Left ventricle myocardium inferior (tissue), 1 donor: ENCODE data around the gene GPHA2. TPM values are rescaled to one million over a fixed set of nuclear protein-coding genes. Genes with fewer than 3 reads are reported as not detected.

Experiments
- DNase-seq: peaks from one replicate; pipeline ENCODE4 v3.0.0-alpha.2; 2020
- H3K27ac ChIP-seq: fragments of 200-600 bp; replicated peaks from 2 replicates; pipeline ENCODE4 v1.8.0; 2021
- H3K27me3 ChIP-seq: fragments of 200-600 bp; 2 replicates; pipeline ENCODE4 v1.8.0; 2021; ENCODE audit warnings: low read depth
- H3K36me3 ChIP-seq: fragments of 200-600 bp; 2 replicates; pipeline ENCODE4 v1.8.0; 2021
- H3K4me1 ChIP-seq: fragments of 200-600 bp; 2 replicates; pipeline ENCODE4 v1.8.0; 2021
- H3K4me3 ChIP-seq: fragments of 200-600 bp; 2 replicates; pipeline ENCODE4 v1.8.0; 2021; ENCODE audit warnings: mild to moderate bottlenecking, moderate library complexity
- H3K9me3 ChIP-seq: fragments of 200-600 bp; replicated peaks from 2 replicates; pipeline ENCODE4 v1.8.0; 2021
- CTCF ChIP-seq: fragments of 200-600 bp; IDR thresholded peaks from 2 replicates; pipeline ENCODE4 v1.8.0; 2021; ENCODE audit warnings: antibody characterized with exemption, mild to moderate bottlenecking, borderline replicate concordance
- intact Hi-C: fragments of 100-400 bp; cut with micrococcal nuclease; formaldehyde crosslinking; loops from one replicate; pipeline ENCODE4 v1.11.0; 2022
- total RNA-seq: library from RNA; stranded (reverse); fragmentation: NEBNext Ultra II Directional; extraction: Animal tissue kit (Norgen Biotek cat#: 25700); gene quantifications from one replicate; pipeline ENCODE4 v1.2.1, GENCODE V29; 2021
- donor health status: DM: no; HTN: yes; CAD: no; lungs with severe emphysema.

Gene GPHA2
- total RNA-seq, 1 donor from 2014 or later, result not detected

- no peak for DNase-seq
- Histone ChIP-seq H3K9me3 (no peaks in the 10 kb centered on the region), H3K36me3 (peaks cover 73% of the 10 kb centered on the region), H3K27ac (no peak overlapping the region), H3K27me3 (no peaks in the 10 kb centered on the region), H3K4me1 (peaks cover 16% of the 10 kb centered on the region), H3K4me3 (no peak overlapping the region)
- intact Hi-C loops, result no loop called here
- TF ChIP-seq CTCF, result no peak
Observed at GRCh38 chr11:64898076-64898445, 37.6 kb downstream of the GPHA2 start.

- no peak for DNase-seq
- Histone ChIP-seq H3K27me3 (no peaks in the 10 kb centered on the region), H3K9me3 (no peaks in the 10 kb centered on the region), H3K4me3 (no peak overlapping the region), H3K27ac (no peak overlapping the region), H3K4me1 (peaks cover 21% of the 10 kb centered on the region), H3K36me3 (peaks cover 68% of the 10 kb centered on the region)
- intact Hi-C loops, result no loop called here
- no peak for TF ChIP-seq CTCF
Observed at GRCh38 chr11:64897381-64898075, 38.2 kb downstream of the GPHA2 start.

- intact Hi-C loops, result no loop called here
- TF ChIP-seq CTCF, result no peak
Observed at GRCh38 chr11:64896448-64897022, 39.2 kb downstream of the GPHA2 start.

GRCh38 chr11:64894812-64895452 is 40.8 kb downstream of the GPHA2 start:
- intact Hi-C loops, result loop anchor here (2.0 kb wide), 1 partner anchor 48 kb away; no protein-coding TSS in a partner anchor
- no peaks in the 10 kb centered on the region for H3K27me3 ChIP-seq
- peaks cover 46% of the 10 kb centered on the region for H3K4me1 ChIP-seq
- H3K36me3 ChIP-seq, result peaks cover 42% of the 10 kb centered on the region
- peak overlapping the region; percentile 79 for H3K27ac ChIP-seq
- no peaks in the 10 kb centered on the region for H3K9me3 ChIP-seq
- no peak overlapping the region for H3K4me3 ChIP-seq
- no peak for TF ChIP-seq CTCF
- DNase-seq, result no peak

More at GRCh38 chr11:64896448-64897022, 39.2 kb downstream of the GPHA2 start:
- no peak for DNase-seq
- Histone ChIP-seq H3K9me3 (no peaks in the 10 kb centered on the region), H3K27ac (no peak overlapping the region), H3K4me1 (peaks cover 31% of the 10 kb centered on the region), H3K36me3 (peaks cover 58% of the 10 kb centered on the region), H3K4me3 (no peak overlapping the region), H3K27me3 (no peaks in the 10 kb centered on the region)

GRCh38 chr11:64894070-64894811 is 41.5 kb downstream of the GPHA2 start:
- DNase-seq, result peak; percentile 91
- TF ChIP-seq CTCF, result peak; percentile 95
- peak overlapping the region; percentile 79 for H3K27ac ChIP-seq
- no peaks in the 10 kb centered on the region for H3K27me3 ChIP-seq
- peaks cover 46% of the 10 kb centered on the region for H3K4me1 ChIP-seq
- intact Hi-C loops, result loop anchor here (2.0 kb wide), 1 partner anchor 47 kb away; no protein-coding TSS in a partner anchor
- H3K36me3 ChIP-seq, result peaks cover 37% of the 10 kb centered on the region
- H3K9me3 ChIP-seq, result no peaks in the 10 kb centered on the region
- H3K4me3 ChIP-seq, result no peak overlapping the region
